Gastroesophageal sphincter (tissue), 4 donors: Measurements from ENCODE around the gene NCOR1. TPM values are rescaled to one million over a fixed set of nuclear protein-coding genes. Genes with fewer than 3 reads are reported as not detected.

Source experiments
- ATAC-seq: fragments of 150-250 bp; one replicate; pipeline ENCODE4 v1.9.1; 2016; ENCODE audit warnings: mild to moderate bottlenecking, moderate library complexity
- H3K27ac ChIP-seq, 4 donors: fragments of 200-600 bp; sonication (generic) in 3 of 4; 1 replicate in 3 of 4; 2 replicates in 1 of 4; pipeline ENCODE4 v1.5.1; 2016 to 2019
- H3K27me3 ChIP-seq: fragments of 200-600 bp; sonication (generic); one replicate; pipeline ENCODE4 v1.5.1; 2019
- H3K36me3 ChIP-seq, 2 donors: fragments of 200-600 bp; sonication (generic); one replicate each; pipeline ENCODE4 v1.5.1; 2019; ENCODE audit warnings: control low read depth in 1 of 2
- H3K4me1 ChIP-seq, 3 donors: fragments of 200-600 bp; sonication (generic); 1 replicate in 2 of 3; 2 replicates in 1 of 3; pipeline ENCODE4 v1.5.1; 2016 to 2019; ENCODE audit warnings: control low read depth in 2 of 3
- H3K4me3 ChIP-seq, 2 donors: fragments of 200-600 bp; sonication (generic); one replicate each; pipeline ENCODE4 v1.5.1; 2019; ENCODE audit warnings: mild to moderate bottlenecking in 1 of 2, moderate library complexity in 1 of 2
- H3K9me3 ChIP-seq, 3 donors: fragments of 200-600 bp; sonication (generic); one replicate each; pipeline ENCODE4 v1.5.1; 2017 to 2019; ENCODE audit warnings: control low read depth in 2 of 3
- CTCF ChIP-seq, 4 experiments: fragments of 200-600 bp in 2 of 4; fragments of 450-650 bp in 2 of 4; sonication (generic) in 1 of 4; IDR thresholded peaks; one replicate each; pipeline ENCODE4 v1.5.1; 2017 to 2019; ENCODE audit warnings: antibody characterized with exemption in 4 of 4, mild to moderate bottlenecking in 2 of 4, moderate library complexity in 2 of 4
- EP300 ChIP-seq: sonication (generic); formaldehyde crosslinking; IDR thresholded peaks from one replicate; pipeline ENCODE4 v1.6.1; 2017; ENCODE audit warnings: antibody characterized with exemption, mild to moderate bottlenecking
- POLR2A ChIP-seq, 2 donors: fragments of 450-650 bp; IDR thresholded peaks; one replicate each; pipeline ENCODE4 v1.6.1; 2017; ENCODE audit warnings: antibody characterized with exemption in 2 of 2, mild to moderate bottlenecking in 2 of 2, moderate library complexity in 1 of 2
- POLR2AphosphoS5 ChIP-seq: sonication (generic); formaldehyde crosslinking; IDR thresholded peaks from one replicate; pipeline ENCODE4 v1.6.1; 2017; ENCODE audit warnings: antibody characterized with exemption
- WGBS, 2 donors: methylation state at CpG; one replicate each; pipeline ENCODE4 v1.1.5; 2018; ENCODE audit warnings: low coverage in 1 of 2; 5-methylcytosine and 5-hydroxymethylcytosine counted together
- total RNA-seq, 4 donors: library from RNA; depleted of rRNA; stranded (reverse); fragments of >200 nt; gene quantifications; one replicate each; pipeline ENCODE4 v1.1.0, GENCODE V29; 2016

NCOR1 gene
- total RNA-seq, 4 donors from 2014 or later = 76.3 to 160 (median 108) TPM

DNA sequence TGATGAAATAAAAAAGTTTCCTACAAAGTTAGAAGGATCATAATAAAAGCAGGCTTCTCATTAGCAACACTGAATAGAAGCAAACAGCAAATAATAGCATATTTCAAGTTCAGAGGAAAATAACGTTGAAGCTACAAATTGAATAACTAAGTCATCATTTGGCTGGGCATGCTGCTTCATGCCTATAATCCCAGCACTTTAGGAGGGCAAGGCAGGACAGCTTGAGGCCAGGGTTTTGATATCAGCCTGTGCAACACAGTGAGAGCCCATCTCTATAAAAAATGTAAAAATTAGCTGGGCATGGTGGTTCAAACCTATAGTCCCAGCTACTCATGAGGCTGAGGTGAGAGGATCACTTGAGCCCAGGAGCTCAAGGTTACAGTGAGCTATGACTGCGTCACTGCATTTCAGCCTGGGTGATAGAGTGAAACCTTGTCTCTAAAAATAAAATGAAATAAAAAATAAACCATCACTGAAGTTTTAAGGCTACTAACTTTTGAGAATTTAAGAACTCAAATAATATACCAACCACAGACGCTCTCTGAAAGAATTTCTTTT, 25.5 kb downstream of the NCOR1 start:
- ATAC-seq = no peak
- Histone ChIP-seq H3K4me1 (peaks cover 0 to 29% (median 3%) of the 10 kb centered on the region in 3 donors), H3K36me3 (peaks cover 0 to 68% of the 10 kb centered on the region in 2 donors), H3K9me3 (no peaks in the 10 kb centered on the region), H3K27ac (no peak overlapping the region), H3K4me3 (no peak overlapping the region), H3K27me3 (no peaks in the 10 kb centered on the region)
- WGBS, 2 donors = 56 to 68% methylated on average over 3 of the region's 3 CpGs
- TF ChIP-seq POLR2A (IDR thresholded peaks at IDR 0.05) = no peak
- TF ChIP-seq POLR2AphosphoS5 = no peak
- no peak for TF ChIP-seq CTCF (IDR thresholded peaks at IDR 0.05)
- TF ChIP-seq EP300 = no peak

DNA sequence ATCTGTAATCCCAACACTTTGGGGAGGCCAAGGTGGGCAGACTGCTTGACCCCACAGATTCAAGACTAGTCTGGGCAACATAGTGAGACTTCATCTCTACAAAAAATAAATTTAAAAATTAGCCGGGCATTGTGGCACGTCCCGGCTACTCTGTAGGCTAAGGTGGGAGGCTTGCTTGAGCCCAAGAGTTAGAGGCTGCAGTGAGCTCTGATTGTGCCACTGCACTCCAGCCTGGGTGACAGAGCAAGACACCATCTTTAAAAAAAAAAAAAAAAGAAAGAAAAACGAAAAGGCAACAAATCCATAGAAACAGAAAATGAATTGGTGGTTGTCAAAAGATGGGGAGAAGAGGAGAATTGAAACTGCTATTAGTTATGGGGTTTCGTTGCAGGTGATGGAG, 27.7 kb downstream of the NCOR1 start:
- Histone ChIP-seq H3K27me3 (no peaks in the 10 kb centered on the region), H3K9me3 (no peaks in the 10 kb centered on the region), H3K36me3 (peaks cover 0 to 58% of the 10 kb centered on the region in 2 donors), H3K4me1 (peaks cover 0 to 29% (median 3%) of the 10 kb centered on the region in 3 donors), H3K27ac (no peak overlapping the region), H3K4me3 (no peak overlapping the region)
- ATAC-seq = no peak
- 85 to 90% methylated on average over 3 to 5 of the region's 5 CpGs for WGBS, 2 donors
- no peak for TF ChIP-seq EP300
- TF ChIP-seq CTCF (IDR thresholded peaks at IDR 0.05) = no peak
- no peak for TF ChIP-seq POLR2A (IDR thresholded peaks at IDR 0.05)
- TF ChIP-seq POLR2AphosphoS5 = no peak

DNA sequence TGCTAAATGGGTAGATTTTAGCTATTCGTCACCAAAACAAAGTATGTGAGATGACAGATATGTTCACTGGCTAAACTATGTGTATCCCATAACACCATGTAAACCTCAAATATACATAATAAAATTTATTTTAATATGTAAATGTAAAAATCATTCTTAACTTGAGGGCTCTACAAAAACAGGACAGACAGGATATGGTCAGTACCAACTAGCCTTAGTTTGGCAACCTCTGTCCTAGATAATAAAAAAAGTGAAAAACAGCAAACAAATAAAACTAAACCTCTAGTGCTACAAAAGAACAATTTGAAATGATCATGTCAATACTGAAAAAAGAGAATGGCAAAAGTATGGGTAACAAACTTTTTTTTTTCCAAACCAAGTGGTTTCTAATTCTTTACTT, 33.8 kb downstream of the NCOR1 start:
- H3K27ac ChIP-seq = no peak overlapping the region
- H3K27me3 ChIP-seq = no peaks in the 10 kb centered on the region
- H3K9me3 ChIP-seq = no peaks in the 10 kb centered on the region
- peaks cover 0 to 32% of the 10 kb centered on the region in 2 donors for H3K36me3 ChIP-seq
- WGBS, 2 donors = 92 to 100% methylated on average over 1 of the region's 1 CpG
- TF ChIP-seq POLR2A (IDR thresholded peaks at IDR 0.05) (no peak), EP300 (no peak), CTCF (IDR thresholded peaks at IDR 0.05) (no peak), POLR2AphosphoS5 (no peak)
- H3K4me3 ChIP-seq = no peak overlapping the region
- ATAC-seq = no peak
- H3K4me1 ChIP-seq = no peaks in the 10 kb centered on the region

DNA sequence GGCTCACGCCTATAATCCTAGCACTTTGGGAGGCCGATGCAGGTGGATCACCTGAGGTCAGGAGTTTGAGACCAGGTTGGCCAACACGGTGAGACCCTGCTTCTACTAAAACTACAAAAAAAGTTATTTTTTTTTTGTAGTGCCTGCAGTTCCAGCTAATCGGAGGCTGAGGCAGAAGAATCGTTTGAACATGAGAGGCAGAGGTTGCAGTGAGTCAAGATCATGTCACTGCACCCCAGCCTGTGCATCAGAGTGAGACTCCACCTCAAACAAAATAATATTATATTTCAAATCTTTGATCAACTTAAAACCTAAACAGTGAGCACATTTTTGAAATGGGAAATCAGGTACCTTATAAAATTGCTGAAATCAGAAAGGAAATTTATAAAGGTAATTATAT, 36.5 kb downstream of the NCOR1 start:
- WGBS, 2 donors = 80 to 100% methylated on average over 3 to 5 of the region's 5 CpGs
- no peak overlapping the region for H3K27ac ChIP-seq

More for the DNA sequence above, 36.5 kb downstream of the NCOR1 start:
- peaks cover 0 to 5% of the 10 kb centered on the region in 2 donors for H3K36me3 ChIP-seq
- H3K27me3 ChIP-seq = no peaks in the 10 kb centered on the region
- H3K4me1 ChIP-seq = no peaks in the 10 kb centered on the region
- H3K4me3 ChIP-seq = no peak overlapping the region
- no peak for TF ChIP-seq CTCF (IDR thresholded peaks at IDR 0.05)
- no peak for TF ChIP-seq POLR2A (IDR thresholded peaks at IDR 0.05)
- TF ChIP-seq EP300 = no peak
- TF ChIP-seq POLR2AphosphoS5 = no peak
- no peaks in the 10 kb centered on the region for H3K9me3 ChIP-seq
- no peak for ATAC-seq
